PC-9 (cell line): ENCODE results near the gene AUTS2.

Experiments
- EZH2 ChIP-seq: fragments of 200-600 bp; sonication (generic); IDR thresholded peaks from 2 replicates; pipeline ENCODE4 v1.8.0; 2017; ENCODE audit warnings: antibody characterized with exemption, low read depth
- TF ChIP-seq, protein P1 (sequence below): fragments of 200-600 bp; sonication (generic); conservative IDR thresholded peaks from 2 replicates; pipeline ENCODE4 v1.6.1; 2017; ENCODE audit warnings: mixed run types, antibody characterized with exemption, mild to moderate bottlenecking, moderate library complexity

GRCh38 chr7:70779321-70779720, 1181.0 kb downstream of the AUTS2 start:
- TF ChIP-seq, protein P1, sequence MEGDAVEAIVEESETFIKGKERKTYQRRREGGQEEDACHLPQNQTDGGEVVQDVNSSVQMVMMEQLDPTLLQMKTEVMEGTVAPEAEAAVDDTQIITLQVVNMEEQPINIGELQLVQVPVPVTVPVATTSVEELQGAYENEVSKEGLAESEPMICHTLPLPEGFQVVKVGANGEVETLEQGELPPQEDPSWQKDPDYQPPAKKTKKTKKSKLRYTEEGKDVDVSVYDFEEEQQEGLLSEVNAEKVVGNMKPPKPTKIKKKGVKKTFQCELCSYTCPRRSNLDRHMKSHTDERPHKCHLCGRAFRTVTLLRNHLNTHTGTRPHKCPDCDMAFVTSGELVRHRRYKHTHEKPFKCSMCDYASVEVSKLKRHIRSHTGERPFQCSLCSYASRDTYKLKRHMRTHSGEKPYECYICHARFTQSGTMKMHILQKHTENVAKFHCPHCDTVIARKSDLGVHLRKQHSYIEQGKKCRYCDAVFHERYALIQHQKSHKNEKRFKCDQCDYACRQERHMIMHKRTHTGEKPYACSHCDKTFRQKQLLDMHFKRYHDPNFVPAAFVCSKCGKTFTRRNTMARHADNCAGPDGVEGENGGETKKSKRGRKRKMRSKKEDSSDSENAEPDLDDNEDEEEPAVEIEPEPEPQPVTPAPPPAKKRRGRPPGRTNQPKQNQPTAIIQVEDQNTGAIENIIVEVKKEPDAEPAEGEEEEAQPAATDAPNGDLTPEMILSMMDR, result no peak
- no peak for TF ChIP-seq EZH2
